Natural killer cell (primary cell): Measurements from ENCODE around the gene SCTR. TPM values are rescaled to one million over a fixed set of nuclear protein-coding genes. Genes with fewer than 3 reads are reported as not detected.

ENCODE experiments used
- ATAC-seq, 3 donors: fragments of 150-1000 bp in 2 of 3; fragments of 200-7000 bp in 1 of 3; cut with Tn5 transposase; 1 replicate in 1 of 3; 2 replicates in 2 of 3; pipeline ENCODE4 v1.10.0; 2021; ENCODE audit warnings: mild to moderate bottlenecking in 2 of 3, moderate library complexity in 2 of 3
- DNase-seq, 2 donors: peaks; one replicate each; pipeline versions ENCODE4 v3.0.0 to v3.0.0-alpha.2; 2013 to 2021; ENCODE audit warnings: mixed read lengths in 1 of 2
- H3K27ac ChIP-seq: one replicate; pipeline ENCODE4 v1.5.1; 2013; ENCODE audit warnings: mild to moderate bottlenecking, low read length
- H3K27me3 ChIP-seq: one replicate; pipeline ENCODE4 v1.6.1; 2013; ENCODE audit warnings: low read length; ENCODE audit not compliant: control insufficient read depth, insufficient read depth
- H3K36me3 ChIP-seq: one replicate; pipeline ENCODE4 v1.6.1; 2013; ENCODE audit warnings: low read length; ENCODE audit not compliant: control insufficient read depth, insufficient read depth
- H3K4me1 ChIP-seq: one replicate; pipeline ENCODE4 v1.6.1; 2013; ENCODE audit warnings: low read length; ENCODE audit not compliant: control insufficient read depth, insufficient read depth
- H3K4me3 ChIP-seq: one replicate; pipeline ENCODE4 v1.5.1; 2013; ENCODE audit warnings: low read length
- H3K9me3 ChIP-seq: one replicate; pipeline ENCODE4 v1.6.1; 2013; ENCODE audit warnings: low read length; ENCODE audit not compliant: control insufficient read depth, insufficient read depth
- H3K27ac Mint-ChIP-seq, 2 donors: one replicate each; pipeline ENCODE4 v1.8.0; 2022; ENCODE audit warnings: mild to moderate bottlenecking in 2 of 2, mixed read lengths in 2 of 2, moderate library complexity in 1 of 2
- H3K27me3 Mint-ChIP-seq, 2 donors: one replicate each; pipeline ENCODE4 v1.8.0; 2022; ENCODE audit warnings: low read depth in 2 of 2, mixed read lengths in 2 of 2
- H3K36me3 Mint-ChIP-seq: one replicate; pipeline ENCODE4 v1.8.0; 2022; ENCODE audit warnings: mixed read lengths
- H3K4me1 Mint-ChIP-seq, 2 donors: one replicate each; pipeline ENCODE4 v1.8.0; 2022; ENCODE audit warnings: mixed read lengths in 2 of 2
- H3K4me3 Mint-ChIP-seq: one replicate; pipeline ENCODE4 v1.8.0; 2022; ENCODE audit warnings: mild to moderate bottlenecking, moderate library complexity, mixed read lengths
- H3K9me3 Mint-ChIP-seq, 2 donors: one replicate each; pipeline ENCODE4 v1.8.0; 2022; ENCODE audit warnings: mixed read lengths in 2 of 2
- CTCF ChIP-seq: fragments of 200-600 bp; IDR thresholded peaks from one replicate; pipeline ENCODE4 v1.8.0; 2022; ENCODE audit warnings: antibody characterized with exemption
- WGBS: methylation state at CpG from one replicate; pipeline ENCODE4 v1.1.7; 2013; ENCODE audit warnings: missing lambda C conversion rate; ENCODE audit not compliant: insufficient coverage; 5-methylcytosine and 5-hydroxymethylcytosine counted together
- intact Hi-C: fragments of 100-400 bp; cut with micrococcal nuclease; formaldehyde crosslinking; loops from one replicate; pipeline ENCODE4 v1.14.2; 2022
- total RNA-seq, 4 donors: library from RNA; stranded (reverse); fragments of 120-200 nt in 1 of 4; gene quantifications; one replicate each; pipeline versions ENCODE4 v1.2.3 to v1.2.4, GENCODE V29; 2013 to 2022

SCTR gene
- total RNA-seq, 3 donors from 2014 or later (not counting 1 experiment from before 2014, with no cell fraction given) = not detected

- 81% methylated on average over 2 of the region's 2 CpGs for WGBS
- Histone ChIP-seq H3K9me3 (no peaks in the 10 kb centered on the region), H3K27ac (no peak overlapping the region), H3K4me1 (no peaks in the 10 kb centered on the region), H3K36me3 (no peaks in the 10 kb centered on the region), H3K27me3 (peaks cover 2% of the 10 kb centered on the region), H3K4me3 (no peak overlapping the region)
- Mint-ChIP-seq H3K4me3 (no peak overlapping the region), H3K27ac (no peak overlapping the region), H3K4me1 (no peaks in the 10 kb centered on the region), H3K9me3 (peaks cover 0 to 6% of the 10 kb centered on the region in 2 donors), H3K27me3 (peaks cover 18 to 25% of the 10 kb centered on the region in 2 donors), H3K36me3 (peaks cover 12% of the 10 kb centered on the region)
- intact Hi-C loops = no loop called here
- no peak for DNase-seq
- no peak for ATAC-seq
- no peak for TF ChIP-seq CTCF
Observed at GRCh38 chr2:119495948-119496347, 28.3 kb downstream of the SCTR start.

- Histone ChIP-seq H3K27ac (no peak overlapping the region), H3K4me3 (no peak overlapping the region), H3K36me3 (no peaks in the 10 kb centered on the region), H3K9me3 (no peaks in the 10 kb centered on the region), H3K4me1 (no peaks in the 10 kb centered on the region), H3K27me3 (peaks cover 2% of the 10 kb centered on the region)
- DNase-seq (no peak), ATAC-seq (no peak)
- Mint-ChIP-seq H3K27ac (no peak overlapping the region), H3K9me3 (peaks cover 0 to 2% of the 10 kb centered on the region in 2 donors), H3K4me3 (no peak overlapping the region), H3K36me3 (peaks cover 2% of the 10 kb centered on the region), H3K27me3 (peaks cover 13 to 22% of the 10 kb centered on the region in 2 donors), H3K4me1 (no peaks in the 10 kb centered on the region)
- no peak for TF ChIP-seq CTCF
- intact Hi-C loops = no loop called here
- 91% methylated on average over 6 of the region's 6 CpGs for WGBS
Observed at GRCh38 chr2:119494163-119494790, 30.0 kb downstream of the SCTR start.

DNA sequence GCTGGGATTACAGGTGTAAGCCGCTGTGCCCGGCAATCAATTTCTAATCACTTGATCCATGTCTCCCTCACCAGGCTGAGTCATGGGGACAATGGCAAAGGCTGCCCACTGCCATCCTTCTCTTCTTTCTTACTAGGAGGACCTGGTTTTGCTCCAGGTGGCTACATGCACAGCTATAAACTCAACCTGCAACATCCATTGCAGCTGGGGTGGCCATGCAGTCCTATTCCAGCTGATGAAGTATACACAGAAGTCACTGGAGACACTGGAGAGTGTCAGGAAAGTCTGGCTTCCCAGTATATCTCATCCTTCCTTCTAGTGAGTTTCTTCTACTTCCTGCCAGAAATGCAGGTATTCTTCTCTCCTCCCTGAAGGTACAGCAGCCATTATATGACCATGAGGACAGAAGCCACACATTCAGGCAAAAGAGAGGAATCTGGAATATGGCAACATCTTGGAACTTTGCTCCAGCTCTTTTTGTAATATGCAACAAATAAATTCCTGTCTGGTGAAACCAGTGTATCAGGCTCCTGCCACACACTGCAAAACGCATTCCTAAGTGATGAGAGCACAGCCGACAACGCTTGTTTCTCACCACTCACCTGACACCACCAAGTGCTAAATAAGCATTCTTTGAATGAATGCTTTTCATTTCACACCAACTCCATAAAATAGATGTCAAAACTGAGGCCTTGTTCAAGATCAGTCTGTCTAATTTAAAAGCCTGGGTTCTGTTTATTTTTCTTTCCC is 32.3 kb downstream of the SCTR start:
- H3K27me3 ChIP-seq = no peaks in the 10 kb centered on the region
- Mint-ChIP-seq H3K27me3 (peaks cover 11 to 15% of the 10 kb centered on the region in 2 donors), H3K9me3 (no peaks in the 10 kb centered on the region), H3K4me3 (no peak overlapping the region), H3K4me1 (no peaks in the 10 kb centered on the region), H3K36me3 (no peaks in the 10 kb centered on the region), H3K27ac (no peak overlapping the region)
- H3K4me3 ChIP-seq = no peak overlapping the region
- DNase-seq (no peak), ATAC-seq (no peak)
- no peaks in the 10 kb centered on the region for H3K4me1 ChIP-seq
- intact Hi-C loops = no loop called here
- no peaks in the 10 kb centered on the region for H3K36me3 ChIP-seq
- no peak for TF ChIP-seq CTCF
- no peak overlapping the region for H3K27ac ChIP-seq
- 96% methylated on average over 5 of the region's 5 CpGs for WGBS
- no peaks in the 10 kb centered on the region for H3K9me3 ChIP-seq
